Neural cell (in vitro differentiated cells): Measurements from ENCODE around the gene ADGRL3.

Experiments
- EP300 ChIP-seq: fragments of 450-650 bp; conservative IDR thresholded peaks from 2 replicates; pipeline ENCODE4 v1.6.1; 2014; ENCODE audit warnings: antibody characterized with exemption, mild to moderate bottlenecking, moderate library complexity; ENCODE audit not compliant: poor library complexity, severe bottlenecking
- EZH2 ChIP-seq: fragments of 200-600, 300-800 bp; shearing (Covaris generic), sonication (generic); IDR thresholded peaks from 2 replicates; pipeline ENCODE4 v1.6.1; 2014; ENCODE audit warnings: antibody characterized with exemption, low read length, borderline replicate concordance, mild to moderate bottlenecking; ENCODE audit not compliant: insufficient read depth, poor library complexity, severe bottlenecking
- POLR2AphosphoS5 ChIP-seq: IDR thresholded peaks from 2 replicates; pipeline ENCODE4 v1.6.1; 2012
- RAD21 ChIP-seq: fragments of 450-650 bp; conservative IDR thresholded peaks from 2 replicates; pipeline ENCODE4 v1.6.1; 2014; ENCODE audit warnings: antibody characterized with exemption, mild to moderate bottlenecking, moderate library complexity
- REST ChIP-seq: IDR thresholded peaks from 2 replicates; pipeline ENCODE4 v1.6.1; 2012; ENCODE audit warnings: borderline replicate concordance
- TAF1 ChIP-seq: IDR thresholded peaks from 2 replicates; pipeline ENCODE4 v1.6.1; 2012; ENCODE audit warnings: low read depth
- TF ChIP-seq, protein P1 (sequence below): fragments of 450-650 bp; IDR thresholded peaks from 2 replicates; pipeline ENCODE4 v1.5.1; 2014; ENCODE audit warnings: antibody characterized with exemption, mild to moderate bottlenecking, moderate library complexity; ENCODE audit not compliant: poor library complexity, severe bottlenecking

DNA sequence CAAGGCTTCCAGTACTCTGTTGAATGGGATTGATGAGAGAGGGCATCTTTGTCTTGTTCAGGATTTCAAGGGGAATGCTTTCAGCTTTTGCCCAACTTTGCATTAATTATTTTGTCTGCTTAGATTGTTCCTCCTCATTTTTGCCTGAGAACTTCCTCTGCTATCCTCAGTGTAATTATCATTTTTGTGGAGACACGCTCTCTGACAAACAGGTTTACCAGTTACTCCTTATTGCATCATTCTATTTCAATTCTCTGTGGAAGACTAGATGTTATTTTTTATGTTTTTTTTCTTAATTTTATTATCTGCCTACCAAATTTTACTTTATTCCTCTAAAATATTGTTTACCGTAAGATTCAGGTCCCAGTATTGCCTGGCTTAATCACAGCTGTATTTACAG, 349.2 kb downstream of the ADGRL3 start:
- no peak for TF ChIP-seq EP300
- TF ChIP-seq TAF1 = no peak
- TF ChIP-seq POLR2AphosphoS5 = no peak
- TF ChIP-seq EZH2 = no peak
- TF ChIP-seq, protein P1, sequence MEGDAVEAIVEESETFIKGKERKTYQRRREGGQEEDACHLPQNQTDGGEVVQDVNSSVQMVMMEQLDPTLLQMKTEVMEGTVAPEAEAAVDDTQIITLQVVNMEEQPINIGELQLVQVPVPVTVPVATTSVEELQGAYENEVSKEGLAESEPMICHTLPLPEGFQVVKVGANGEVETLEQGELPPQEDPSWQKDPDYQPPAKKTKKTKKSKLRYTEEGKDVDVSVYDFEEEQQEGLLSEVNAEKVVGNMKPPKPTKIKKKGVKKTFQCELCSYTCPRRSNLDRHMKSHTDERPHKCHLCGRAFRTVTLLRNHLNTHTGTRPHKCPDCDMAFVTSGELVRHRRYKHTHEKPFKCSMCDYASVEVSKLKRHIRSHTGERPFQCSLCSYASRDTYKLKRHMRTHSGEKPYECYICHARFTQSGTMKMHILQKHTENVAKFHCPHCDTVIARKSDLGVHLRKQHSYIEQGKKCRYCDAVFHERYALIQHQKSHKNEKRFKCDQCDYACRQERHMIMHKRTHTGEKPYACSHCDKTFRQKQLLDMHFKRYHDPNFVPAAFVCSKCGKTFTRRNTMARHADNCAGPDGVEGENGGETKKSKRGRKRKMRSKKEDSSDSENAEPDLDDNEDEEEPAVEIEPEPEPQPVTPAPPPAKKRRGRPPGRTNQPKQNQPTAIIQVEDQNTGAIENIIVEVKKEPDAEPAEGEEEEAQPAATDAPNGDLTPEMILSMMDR = no peak
- no peak for TF ChIP-seq RAD21
- TF ChIP-seq REST = no peak
